Measurements from ENCODE around the gene SHROOM1.

SHROOM1 gene

GRCh38 chr5:132776938-132777208 is 53.6 kb downstream of the SHROOM1 start:
- no peak for DNase-seq (ENCODE audit: low read depth in 2 of 2)

GRCh38 chr5:132776131-132776937 is 54.1 kb downstream of the SHROOM1 start:
- DNase-seq (ENCODE audit: low read depth in 2 of 2): no peak

- DNase-seq (ENCODE audit: low read depth in 2 of 2): no peak
These were observed 54.9 kb downstream of the SHROOM1 start for GRCh38 chr5:132775476-132775961.

GRCh38 chr5:132774896-132775295 is 55.6 kb downstream of the SHROOM1 start:
- no peak for DNase-seq (ENCODE audit: low read depth in 2 of 2)

- no peak for DNase-seq (ENCODE audit: low read depth in 2 of 2)
These were observed 56.0 kb downstream of the SHROOM1 start for GRCh38 chr5:132774406-132774805.

GRCh38 chr5:132773601-132774355 is 56.7 kb downstream of the SHROOM1 start:
- no peak for DNase-seq (ENCODE audit: low read depth in 2 of 2)

GRCh38 chr5:132773114-132773513 is 57.3 kb downstream of the SHROOM1 start:
- DNase-seq (ENCODE audit: low read depth in 2 of 2): no peak

GRCh38 chr5:132772291-132773070 is 58.0 kb downstream of the SHROOM1 start:
- DNase-seq (ENCODE audit: low read depth in 2 of 2): no peak
